Measurements from ENCODE around the gene OR4D1.

OR4D1 gene

GRCh38 chr17:58205936-58206335 lies 57.8 kb downstream of the OR4D1 start:
- Histone ChIP-seq H3K4me1 (ENCODE audit: control insufficient read depth in 1 of 2, insufficient read depth in 2 of 2, low read length in 2 of 2) (no peaks in the 10 kb centered on the region), H3K4me3 (ENCODE audit: low read depth in 1 of 2, low read length in 2 of 2) (no peak overlapping the region), H3K9ac (ENCODE audit: low read depth in 1 of 2, low read length in 2 of 2) (no peak overlapping the region), H3K27me3 (ENCODE audit: control insufficient read depth in 1 of 2, insufficient read depth in 2 of 2, low read length in 2 of 2) (no peaks in the 10 kb centered on the region), H3K9me3 (ENCODE audit: control insufficient read depth in 1 of 2, low read length in 2 of 2) (no peaks in the 10 kb centered on the region), H3K27ac (ENCODE audit: low read depth, low read length) (no peak overlapping the region), H3K36me3 (ENCODE audit: control insufficient read depth in 1 of 2, insufficient read depth in 2 of 2, low read length in 2 of 2) (peaks cover 24 to 41% of the 10 kb centered on the region in 2 donors)

GRCh38 chr17:58207451-58207850 lies 59.3 kb downstream of the OR4D1 start:
- H3K9ac ChIP-seq (ENCODE audit: low read depth in 1 of 2, low read length in 2 of 2): no peak overlapping the region
- no peak overlapping the region for H3K27ac ChIP-seq (ENCODE audit: low read depth, low read length)
- no peaks in the 10 kb centered on the region for H3K27me3 ChIP-seq (ENCODE audit: control insufficient read depth in 1 of 2, insufficient read depth in 2 of 2, low read length in 2 of 2)
- peaks cover 24 to 48% of the 10 kb centered on the region in 2 donors for H3K36me3 ChIP-seq (ENCODE audit: control insufficient read depth in 1 of 2, insufficient read depth in 2 of 2, low read length in 2 of 2)
- no peak overlapping the region for H3K4me3 ChIP-seq (ENCODE audit: low read depth in 1 of 2, low read length in 2 of 2)
- H3K9me3 ChIP-seq (ENCODE audit: control insufficient read depth in 1 of 2, low read length in 2 of 2): no peaks in the 10 kb centered on the region
- H3K4me1 ChIP-seq (ENCODE audit: control insufficient read depth in 1 of 2, insufficient read depth in 2 of 2, low read length in 2 of 2): no peaks in the 10 kb centered on the region

- Histone ChIP-seq H3K9ac (ENCODE audit: low read depth in 1 of 2, low read length in 2 of 2) (no peak overlapping the region), H3K9me3 (ENCODE audit: control insufficient read depth in 1 of 2, low read length in 2 of 2) (no peaks in the 10 kb centered on the region), H3K27me3 (ENCODE audit: control insufficient read depth in 1 of 2, insufficient read depth in 2 of 2, low read length in 2 of 2) (no peaks in the 10 kb centered on the region), H3K4me3 (ENCODE audit: low read depth in 1 of 2, low read length in 2 of 2) (no peak overlapping the region), H3K36me3 (ENCODE audit: control insufficient read depth in 1 of 2, insufficient read depth in 2 of 2, low read length in 2 of 2) (peaks cover 28 to 56% of the 10 kb centered on the region in 2 donors), H3K27ac (ENCODE audit: low read depth, low read length) (no peak overlapping the region), H3K4me1 (ENCODE audit: control insufficient read depth in 1 of 2, insufficient read depth in 2 of 2, low read length in 2 of 2) (no peaks in the 10 kb centered on the region)
These were observed 60.2 kb downstream of the OR4D1 start for GRCh38 chr17:58208344-58208743.

Measured in duodenal mucosa (tissue), 2 donors.